Esophagus muscularis mucosa (tissue), 4 donors: ENCODE results near the gene RPS10. TPM values are rescaled to one million over a fixed set of nuclear protein-coding genes. Genes with fewer than 3 reads are reported as not detected.

Experiments
- DNase-seq: peaks from one replicate; pipeline ENCODE4 v3.0.0-alpha.2; 2017; ENCODE audit errors: extremely low spot score
- H3K27ac ChIP-seq, 4 donors: fragments of 200-600 bp; sonication (generic); replicated peaks in 1 of 4; 1 replicate in 3 of 4; 2 replicates in 1 of 4; pipeline ENCODE4 v1.5.1; 2016 to 2019; ENCODE audit warnings: mild to moderate bottlenecking in 1 of 4
- H3K27me3 ChIP-seq, 4 donors: fragments of 200-600 bp; sonication (generic); one replicate each; pipeline versions ENCODE4 v1.5.1 to v1.6.0; 2016 to 2019
- H3K36me3 ChIP-seq, 4 donors: fragments of 200-600 bp; sonication (generic); one replicate each; pipeline ENCODE4 v1.5.1; 2016 to 2019
- H3K4me1 ChIP-seq, 4 donors: fragments of 200-600 bp; sonication (generic); one replicate each; pipeline ENCODE4 v1.5.1; 2016 to 2019
- H3K4me3 ChIP-seq, 4 donors: fragments of 200-600 bp; sonication (generic); 1 replicate in 2 of 4; 2 replicates in 2 of 4; pipeline ENCODE4 v1.5.1; 2016 to 2019; ENCODE audit warnings: mild to moderate bottlenecking in 4 of 4, moderate library complexity in 1 of 4
- H3K9me3 ChIP-seq, 4 donors: fragments of 200-600 bp; sonication (generic); 1 replicate in 3 of 4; 2 replicates in 1 of 4; pipeline ENCODE4 v1.5.1; 2016 to 2019
- EP300 ChIP-seq: sonication (generic); formaldehyde crosslinking; IDR thresholded peaks from one replicate; pipeline ENCODE4 v1.6.1; 2017; ENCODE audit warnings: antibody characterized with exemption
- POLR2A ChIP-seq: fragments of 450-650 bp; IDR thresholded peaks from one replicate; pipeline ENCODE4 v1.6.1; 2017; ENCODE audit warnings: antibody characterized with exemption, moderate library complexity, mild to moderate bottlenecking, low read depth
- POLR2AphosphoS5 ChIP-seq, 2 donors: sonication (generic); formaldehyde crosslinking; IDR thresholded peaks; one replicate each; pipeline ENCODE4 v1.6.1; 2017; ENCODE audit warnings: antibody characterized with exemption in 2 of 2
- WGBS: methylation state at CpG from one replicate; pipeline ENCODE4 v1.1.5; 2018; 5-methylcytosine and 5-hydroxymethylcytosine counted together
- intact Hi-C: fragments of 100-400 bp; cut with DNase I; formaldehyde crosslinking; loops from one replicate; pipeline ENCODE4 v1.15.1; 2023
- total RNA-seq, 4 donors: library from RNA; depleted of rRNA; stranded (reverse); fragments of >200 nt; gene quantifications; one replicate each; pipeline versions ENCODE4 v1.1.0 to v1.2.1, GENCODE V29; 2016
- TF ChIP-seq, protein P1 (sequence below), 3 experiments: fragments of 200-600 bp in 2 of 3; fragments of 450-650 bp in 1 of 3; sonication (generic) in 2 of 3; IDR thresholded peaks; one replicate each; pipeline ENCODE4 v1.5.1; 2017 to 2019; ENCODE audit warnings: antibody characterized with exemption in 3 of 3, mild to moderate bottlenecking in 2 of 3, moderate library complexity in 1 of 3

The RPS10 gene
- 1,000 to 10,000 TPM in 3 of 4 donors, 100 to 1,000 TPM in 1; 823 to 3,592 (median 2,534) TPM for total RNA-seq

DNA sequence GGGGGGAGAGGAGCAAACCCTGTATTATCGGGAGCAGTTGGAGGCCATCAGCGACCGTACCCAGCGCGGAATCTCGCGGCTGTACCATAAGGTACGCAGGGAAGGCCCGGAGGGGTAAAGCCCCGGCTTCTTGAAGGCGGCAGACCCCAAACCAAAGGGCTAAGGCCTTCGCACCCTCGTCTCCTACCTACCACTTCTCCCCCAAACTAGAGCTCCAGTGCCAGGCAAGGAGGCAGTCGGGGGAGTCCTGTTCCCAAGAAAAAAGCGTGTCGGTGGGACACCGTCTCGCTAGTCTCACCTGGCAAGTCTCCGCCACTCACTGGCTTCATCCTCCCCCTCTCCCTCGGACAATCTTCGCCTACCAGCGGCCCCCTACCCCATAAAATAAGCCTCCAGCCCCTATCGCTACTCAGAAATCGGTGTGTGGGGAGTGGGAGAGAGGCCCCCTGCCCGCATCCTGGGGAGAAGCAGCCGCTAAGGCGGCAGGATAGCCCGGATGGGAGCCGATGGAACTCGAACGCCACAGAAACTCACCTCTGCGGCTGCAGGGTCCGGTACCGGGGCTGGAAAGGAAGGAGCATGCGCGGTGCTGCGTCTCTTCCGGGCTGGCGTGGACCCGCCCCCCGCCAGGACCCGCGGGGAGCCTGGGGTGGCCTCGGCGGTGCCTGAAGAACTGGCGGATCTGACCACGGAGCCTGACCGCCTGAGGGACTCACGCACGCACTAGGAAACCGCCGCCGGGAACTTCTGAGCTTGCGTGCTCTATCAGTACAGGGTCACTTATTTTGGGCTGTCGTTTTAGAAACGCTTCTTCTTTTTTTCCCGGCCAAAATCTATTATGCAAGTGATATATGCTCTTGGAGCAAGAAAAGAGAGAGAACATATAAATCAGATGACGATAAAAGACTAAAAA, at the start of gene RPS10:
TSS of gene RPS10 (minus strand) at position 572 of the 913 bp plus-strand sequence. CDS start 848 bp downstream, outside the sequence.
- Histone ChIP-seq H3K36me3 (peaks cover 40 to 42% (median 41%) of the 10 kb centered on the region in 4 donors), H3K4me3 (peak within 1 kb of the TSS; percentile 60 to 86 (median 80)), H3K9me3 (no peaks in the 10 kb centered on the region), H3K27ac (peak within 1 kb of the TSS; percentile 79 to 91 (median 88)), H3K27me3 (no peaks in the 10 kb centered on the region), H3K4me1 (peaks cover 15 to 39% (median 32%) of the 10 kb centered on the region in 4 donors)
- TF ChIP-seq EP300 (no peak), POLR2AphosphoS5 (IDR thresholded peaks at IDR 0.05) (peak; percentile 96), POLR2A (peak; percentile 71)
- TF ChIP-seq, protein P1, sequence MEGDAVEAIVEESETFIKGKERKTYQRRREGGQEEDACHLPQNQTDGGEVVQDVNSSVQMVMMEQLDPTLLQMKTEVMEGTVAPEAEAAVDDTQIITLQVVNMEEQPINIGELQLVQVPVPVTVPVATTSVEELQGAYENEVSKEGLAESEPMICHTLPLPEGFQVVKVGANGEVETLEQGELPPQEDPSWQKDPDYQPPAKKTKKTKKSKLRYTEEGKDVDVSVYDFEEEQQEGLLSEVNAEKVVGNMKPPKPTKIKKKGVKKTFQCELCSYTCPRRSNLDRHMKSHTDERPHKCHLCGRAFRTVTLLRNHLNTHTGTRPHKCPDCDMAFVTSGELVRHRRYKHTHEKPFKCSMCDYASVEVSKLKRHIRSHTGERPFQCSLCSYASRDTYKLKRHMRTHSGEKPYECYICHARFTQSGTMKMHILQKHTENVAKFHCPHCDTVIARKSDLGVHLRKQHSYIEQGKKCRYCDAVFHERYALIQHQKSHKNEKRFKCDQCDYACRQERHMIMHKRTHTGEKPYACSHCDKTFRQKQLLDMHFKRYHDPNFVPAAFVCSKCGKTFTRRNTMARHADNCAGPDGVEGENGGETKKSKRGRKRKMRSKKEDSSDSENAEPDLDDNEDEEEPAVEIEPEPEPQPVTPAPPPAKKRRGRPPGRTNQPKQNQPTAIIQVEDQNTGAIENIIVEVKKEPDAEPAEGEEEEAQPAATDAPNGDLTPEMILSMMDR (IDR thresholded peaks at IDR 0.05): peak in 2 of 3 experiments; percentile 16 to 27
- under 1% methylated on average over 31 of the region's 58 CpGs for WGBS
- intact Hi-C loops: loop anchor here (10.0 kb wide), 1 partner anchor 179 kb away; no protein-coding TSS in a partner anchor
- peak; percentile 96 for DNase-seq

DNA sequence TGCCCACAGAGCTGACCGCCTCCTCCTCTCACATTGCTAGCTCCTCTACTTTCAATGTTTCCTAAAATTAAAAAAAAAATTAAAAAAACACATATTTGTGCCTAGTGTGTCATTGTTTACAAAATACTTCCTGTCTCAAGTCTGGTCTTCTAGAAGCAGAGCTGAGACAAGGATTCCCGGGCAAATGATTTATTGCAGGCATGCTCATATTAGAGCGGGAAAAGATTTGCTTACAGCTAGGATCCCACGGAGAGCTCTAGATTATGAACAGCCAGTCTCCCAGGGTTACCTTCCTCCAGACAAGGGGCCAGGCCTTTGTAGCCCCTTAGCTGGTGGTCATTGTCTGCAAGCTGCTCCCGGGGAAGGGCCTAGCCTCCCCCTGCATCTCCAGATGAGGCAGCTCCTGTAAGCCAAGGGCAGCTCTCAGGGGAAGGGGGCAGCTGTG, 49.4 kb upstream of the RPS10 start:
- WGBS: 60% methylated on average over 5 of the region's 5 CpGs
- H3K36me3 ChIP-seq: no peaks in the 10 kb centered on the region
- H3K9me3 ChIP-seq: peaks cover 0 to 5% (median 0%) of the 10 kb centered on the region in 4 donors
- no peaks in the 10 kb centered on the region for H3K4me1 ChIP-seq
- TF ChIP-seq EP300 (no peak), POLR2A (no peak), POLR2AphosphoS5 (IDR thresholded peaks at IDR 0.05) (no peak)
- TF ChIP-seq, protein P1 (IDR thresholded peaks at IDR 0.05): no peak
- H3K27me3 ChIP-seq: no peaks in the 10 kb centered on the region
- H3K27ac ChIP-seq: no peak overlapping the region
- no peak for DNase-seq
- intact Hi-C loops: no loop called here
- no peak overlapping the region for H3K4me3 ChIP-seq

DNA sequence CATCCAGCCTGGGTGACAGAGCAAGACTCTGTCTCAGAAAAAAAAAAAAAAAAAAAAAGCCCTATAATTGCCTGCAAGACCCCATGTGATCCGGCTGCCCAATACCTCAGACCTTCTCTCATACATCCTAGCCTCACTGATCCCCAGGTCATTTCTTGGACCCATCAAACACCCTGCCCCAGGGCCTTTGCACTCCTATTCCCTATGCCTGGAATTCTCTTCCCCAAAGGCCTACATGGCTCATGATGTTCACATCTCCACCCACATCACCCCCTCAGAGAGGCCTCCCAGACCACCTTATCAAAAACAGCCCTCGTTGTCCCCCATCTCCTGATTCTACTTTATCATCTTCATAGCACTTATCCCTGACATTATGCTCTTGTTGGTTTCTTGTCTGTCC, 48.9 kb upstream of the RPS10 start:
- 93% methylated on average over 2 of the region's 2 CpGs for WGBS
- no peak for TF ChIP-seq POLR2A
- TF ChIP-seq, protein P1 (IDR thresholded peaks at IDR 0.05): no peak
- TF ChIP-seq EP300: no peak
- no peak for TF ChIP-seq POLR2AphosphoS5 (IDR thresholded peaks at IDR 0.05)
- DNase-seq: no peak

DNA sequence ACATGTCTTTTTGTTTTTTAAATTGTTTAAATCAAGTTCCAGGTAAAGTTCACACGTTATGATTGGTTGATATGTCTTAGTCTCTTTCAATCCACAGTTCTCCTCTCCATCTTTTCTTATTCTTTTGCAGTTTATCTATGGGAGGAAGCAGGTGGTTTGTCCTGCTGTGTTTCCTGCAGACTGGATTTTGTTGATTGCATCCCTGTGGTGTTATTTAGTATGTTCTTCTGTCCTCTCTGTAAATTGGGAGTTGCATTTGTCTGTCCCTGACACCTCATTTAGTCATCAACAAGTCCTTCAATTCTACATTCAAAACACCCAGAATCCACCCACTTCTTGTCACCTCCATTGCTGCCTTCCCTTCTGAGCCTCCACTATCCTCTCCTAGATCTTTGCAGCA, 48.1 kb upstream of the RPS10 start:
- intact Hi-C loops: no loop called here
- H3K9me3 ChIP-seq: peaks cover 0 to 5% (median 0%) of the 10 kb centered on the region in 4 donors
- no peaks in the 10 kb centered on the region for H3K4me1 ChIP-seq
- H3K4me3 ChIP-seq: no peak overlapping the region
- H3K36me3 ChIP-seq: no peaks in the 10 kb centered on the region
- no peak for DNase-seq
- H3K27ac ChIP-seq: no peak overlapping the region
- TF ChIP-seq, protein P1 (IDR thresholded peaks at IDR 0.05): no peak
- H3K27me3 ChIP-seq: no peaks in the 10 kb centered on the region
- WGBS: 75% methylated on average over 1 of the region's 1 CpG

More for the DNA sequence above, 48.9 kb upstream of the RPS10 start:
- no peaks in the 10 kb centered on the region for H3K27me3 ChIP-seq
- intact Hi-C loops: no loop called here
- no peaks in the 10 kb centered on the region for H3K36me3 ChIP-seq
- H3K4me3 ChIP-seq: no peak overlapping the region
- H3K27ac ChIP-seq: no peak overlapping the region
- H3K9me3 ChIP-seq: peaks cover 0 to 5% (median 0%) of the 10 kb centered on the region in 4 donors
- no peaks in the 10 kb centered on the region for H3K4me1 ChIP-seq
